Lower leg skin (tissue), 4 donors: ENCODE data around the gene CST8. TPM values are rescaled to one million over a fixed set of nuclear protein-coding genes. Genes with fewer than 3 reads are reported as not detected.

Experiments used
- DNase-seq, 2 donors: peaks; one replicate each; pipeline ENCODE4 v3.0.0-alpha.2; 2019; ENCODE audit warnings: low spot score in 2 of 2
- H3K4me3 ChIP-seq: fragments of 200-600 bp; sonication (generic); 2 replicates; pipeline ENCODE4 v1.5.1; 2017; ENCODE audit warnings: mild to moderate bottlenecking, low read depth; ENCODE audit not compliant: poor library complexity, severe bottlenecking
- CTCF ChIP-seq, 3 donors: fragments of 450-650 bp; IDR thresholded peaks; one replicate each; pipeline ENCODE4 v1.5.1; 2016; ENCODE audit warnings: antibody characterized with exemption in 3 of 3, mild to moderate bottlenecking in 3 of 3, moderate library complexity in 2 of 3
- POLR2A ChIP-seq, 2 donors: fragments of 450-650 bp; IDR thresholded peaks; one replicate each; pipeline ENCODE4 v1.6.1; 2016 to 2017; ENCODE audit warnings: antibody characterized with exemption in 2 of 2, mild to moderate bottlenecking in 1 of 2, moderate library complexity in 1 of 2
- WGBS, 2 donors: methylation state at CpG; one replicate each; pipeline ENCODE4 v1.1.5; 2018; 5-methylcytosine and 5-hydroxymethylcytosine counted together
- intact Hi-C: fragments of 100-400 bp; cut with DNase I; formaldehyde crosslinking; loops from one replicate; pipeline ENCODE4 v1.15.0; 2023; ENCODE audit warnings: low total_unique reads
- total RNA-seq, 4 donors: library from RNA; depleted of rRNA; stranded (reverse); fragments of >200 nt; gene quantifications; one replicate each; pipeline ENCODE4 v1.1.0, GENCODE V29; 2016

The CST8 gene
- total RNA-seq, 4 donors from 2014 or later: not detected

GRCh38 chr20:23492292-23492691, 1.4 kb downstream of the CST8 start:
- intact Hi-C loops: no loop called here
- TF ChIP-seq CTCF (IDR thresholded peaks at IDR 0.05): no peak
- TF ChIP-seq POLR2A (IDR thresholded peaks at IDR 0.05): no peak
- no peak overlapping the region for H3K4me3 ChIP-seq
- no peak for DNase-seq

GRCh38 chr20:23493172-23493772, 2.4 kb downstream of the CST8 start:
- TF ChIP-seq POLR2A (IDR thresholded peaks at IDR 0.05) (no peak), CTCF (IDR thresholded peaks at IDR 0.05) (no peak)
- 78 to 81% methylated on average over 3 of the region's 3 CpGs for WGBS, 2 donors
- no peak overlapping the region for H3K4me3 ChIP-seq
- no peak for DNase-seq
- intact Hi-C loops: no loop called here

GRCh38 chr20:23497536-23497935, 6.6 kb downstream of the CST8 start:
- no peak for TF ChIP-seq POLR2A (IDR thresholded peaks at IDR 0.05)
- DNase-seq: no peak
- intact Hi-C loops: no loop called here
- H3K4me3 ChIP-seq: no peak overlapping the region
- 58 to 77% methylated on average over 1 of the region's 1 CpG for WGBS, 2 donors

GRCh38 chr20:23501926-23502325, 11.0 kb downstream of the CST8 start:
- no peak for TF ChIP-seq POLR2A (IDR thresholded peaks at IDR 0.05)
- no peak for TF ChIP-seq CTCF (IDR thresholded peaks at IDR 0.05)
- DNase-seq: no peak
- 67 to 69% methylated on average over 4 of the region's 4 CpGs for WGBS, 2 donors
- H3K4me3 ChIP-seq: no peak overlapping the region
- intact Hi-C loops: no loop called here

GRCh38 chr20:23503649-23504048, 12.7 kb downstream of the CST8 start:
- H3K4me3 ChIP-seq: no peak overlapping the region
- intact Hi-C loops: no loop called here
- TF ChIP-seq CTCF (IDR thresholded peaks at IDR 0.05): no peak
- no peak for TF ChIP-seq POLR2A (IDR thresholded peaks at IDR 0.05)
- no peak for DNase-seq
- 39 to 65% methylated on average over 14 of the region's 14 CpGs for WGBS, 2 donors

- 90 to 93% methylated on average over 6 of the region's 6 CpGs for WGBS, 2 donors
- intact Hi-C loops: no loop called here
- DNase-seq: no peak
- TF ChIP-seq CTCF (IDR thresholded peaks at IDR 0.05) (no peak), POLR2A (IDR thresholded peaks at IDR 0.05) (no peak)
- H3K4me3 ChIP-seq: no peak overlapping the region
Measured at GRCh38 chr20:23507346-23507745, 16.4 kb downstream of the CST8 start.
